HG02759 (cell line): ENCODE results near the gene KLF3.
A peak's percentile ranks its signal among the peaks of the same experiment; 100 is the strongest.

ENCODE experiments used
- ATAC-seq: cut with Tn5 transposase; IDR thresholded peaks from one replicate; pipeline ENCODE4 v1.9.1; 2021; ENCODE audit warnings: mild to moderate bottlenecking, moderate library complexity; ENCODE audit not compliant: unreplicated experiment

The KLF3 gene

DNA sequence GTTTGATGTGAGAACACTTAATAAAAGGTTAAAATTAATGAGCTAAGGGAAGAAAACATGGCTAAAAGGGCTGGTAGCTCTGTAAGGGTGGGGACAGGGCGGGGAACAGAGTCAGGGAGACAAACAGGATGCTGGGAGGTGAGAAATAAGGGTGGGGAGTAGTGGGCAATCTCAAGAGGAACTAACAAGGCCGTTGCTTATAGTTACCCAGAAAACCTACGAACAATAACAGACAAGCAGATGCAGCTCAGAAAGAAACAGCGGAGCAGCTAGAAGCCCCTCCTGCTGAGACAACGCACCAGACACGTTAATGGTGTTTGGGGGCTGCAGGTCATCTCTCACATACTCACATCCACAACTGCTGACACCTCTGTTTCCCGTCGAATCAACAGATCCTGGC lies 9.7 kb upstream of the KLF3 start:
- ATAC-seq = no peak

DNA sequence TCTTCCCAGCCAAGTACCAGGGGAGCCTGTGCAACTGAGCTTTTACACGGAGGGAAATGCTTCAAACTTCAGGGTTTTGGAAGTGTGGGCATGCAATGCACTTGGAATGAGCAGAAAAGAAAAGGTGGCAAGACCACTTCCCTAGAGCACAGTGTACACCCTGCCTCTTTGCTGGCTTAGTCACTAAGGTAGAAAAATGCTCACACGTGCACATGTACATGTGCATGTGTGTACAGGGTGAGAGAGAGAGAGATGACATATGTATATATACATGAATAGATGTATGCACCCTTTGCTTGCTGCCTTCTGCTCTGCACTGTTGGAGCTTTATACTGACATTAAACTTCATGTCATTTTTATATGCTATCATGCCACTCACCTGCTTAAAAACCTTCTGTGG lies 7.9 kb upstream of the KLF3 start:
- no peak for ATAC-seq

DNA sequence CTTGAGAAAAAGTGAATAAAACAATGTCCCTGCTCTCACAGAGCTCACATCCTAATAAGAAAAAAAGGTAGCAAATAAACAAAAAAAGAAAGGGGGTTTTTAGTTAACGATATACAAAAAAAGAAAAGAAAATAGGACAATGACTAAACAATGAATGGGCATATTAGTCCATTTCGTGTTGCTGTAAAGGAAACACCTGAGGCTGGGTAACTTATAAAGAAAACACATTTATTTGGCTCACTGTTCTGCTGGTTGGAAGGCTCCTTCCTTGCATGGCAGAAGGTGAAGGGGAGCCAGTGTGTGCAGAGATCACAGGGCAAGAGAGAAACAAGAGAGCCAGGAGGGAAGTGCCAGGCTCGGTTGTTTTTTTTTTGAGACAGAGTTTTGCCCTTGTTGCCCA lies 4.7 kb upstream of the KLF3 start:
- ATAC-seq = no peak

DNA sequence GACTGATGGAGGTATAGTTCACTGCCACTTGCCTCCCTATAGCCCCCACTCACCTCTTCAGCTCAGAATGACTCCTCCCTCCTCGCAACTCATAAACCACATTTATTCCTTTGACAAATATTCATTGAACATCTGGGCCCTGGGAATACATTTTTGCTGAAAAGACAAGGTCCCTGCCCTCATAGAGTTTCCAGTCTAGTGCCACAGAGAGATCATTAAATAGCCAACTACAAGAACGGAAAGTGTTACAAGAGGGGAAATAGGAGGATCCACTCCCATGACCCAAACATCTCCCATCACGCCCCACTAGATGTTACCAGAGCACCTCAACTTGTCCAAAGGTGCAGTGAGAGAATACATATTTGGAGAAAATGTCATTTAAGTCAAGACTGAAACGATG lies 3.2 kb upstream of the KLF3 start:
- no peak for ATAC-seq

DNA sequence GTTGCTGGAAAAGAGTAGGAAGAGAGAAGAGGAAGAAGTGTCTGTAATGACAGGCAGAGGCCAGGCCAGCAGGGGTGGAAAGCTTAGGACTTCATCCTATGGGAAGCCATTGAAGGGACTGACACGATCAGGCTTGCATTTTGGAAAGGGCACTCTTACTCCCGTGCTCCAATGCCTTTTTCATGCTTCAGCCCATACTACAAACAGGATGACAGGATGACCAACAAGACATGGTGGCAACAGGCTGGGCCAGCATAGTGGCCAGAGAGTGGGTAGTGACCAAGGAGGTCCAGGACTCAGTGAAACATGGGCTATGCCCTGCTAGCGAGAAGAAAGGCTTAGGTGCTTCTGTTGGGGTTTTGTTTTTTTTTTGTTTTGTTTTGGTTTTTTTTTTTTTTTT lies 2.6 kb upstream of the KLF3 start:
- ATAC-seq = no peak

DNA sequence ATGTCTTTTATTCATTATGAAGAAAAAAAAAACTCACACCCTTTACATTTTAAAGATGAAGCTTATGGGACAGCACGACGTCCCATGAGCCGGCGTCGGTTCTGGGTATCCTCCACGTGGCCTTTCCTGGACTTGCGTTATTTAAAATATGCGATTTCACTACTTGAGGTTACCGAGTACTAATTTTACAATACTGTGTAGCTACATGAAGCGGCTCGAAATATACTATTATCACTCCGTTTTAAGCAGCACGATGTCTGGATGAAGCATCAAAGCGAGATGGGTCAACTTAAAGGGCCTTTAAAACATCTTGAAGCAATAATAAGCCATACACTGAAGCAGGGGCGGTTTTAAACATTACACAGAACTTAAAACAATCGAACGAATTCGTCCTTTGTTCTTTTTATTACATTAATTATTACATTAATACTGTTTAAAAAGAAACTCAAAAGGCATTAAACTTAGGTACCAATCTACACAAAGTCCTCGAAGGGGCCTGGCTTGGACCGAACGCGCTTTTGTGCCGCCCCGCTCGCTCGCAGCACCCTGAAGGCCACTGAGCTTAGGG lies 1.4 kb upstream of the KLF3 start:
- no peak for ATAC-seq

DNA sequence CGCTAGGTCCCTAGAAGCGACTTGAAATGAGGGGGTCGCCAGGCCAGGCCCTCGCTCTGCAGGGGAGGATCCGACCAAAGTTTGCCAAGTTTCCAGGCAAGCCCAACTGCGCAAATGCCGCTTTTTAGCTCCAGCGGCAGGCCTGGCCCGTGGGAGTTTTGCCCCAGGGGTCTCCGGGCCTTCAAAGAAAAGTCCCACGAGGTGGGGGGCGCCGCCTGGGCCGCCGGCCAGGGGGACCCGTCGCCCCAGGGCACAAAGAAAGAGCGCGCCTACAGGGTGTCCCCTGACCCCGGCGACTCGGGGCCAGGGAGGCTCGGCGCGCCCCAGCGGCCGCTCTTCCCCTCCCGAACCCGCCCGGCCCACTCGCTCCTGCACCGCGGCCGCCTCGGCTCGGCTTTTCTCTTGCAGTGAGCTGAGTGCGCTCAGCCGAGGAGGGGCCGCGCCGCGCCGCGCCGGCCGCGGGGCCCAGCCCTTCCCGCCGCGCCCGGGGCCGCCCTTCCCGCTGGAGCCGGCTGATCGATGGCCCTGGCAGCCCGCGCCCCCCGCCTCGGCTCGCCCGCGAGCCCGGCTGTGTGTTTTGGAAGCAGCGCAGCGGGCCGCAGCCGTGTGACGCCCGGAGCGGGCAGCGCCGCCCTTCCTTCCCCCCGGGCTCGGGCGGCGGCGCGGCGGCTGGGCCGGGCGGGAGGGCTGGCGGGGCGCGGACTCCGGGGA lies 754 bp upstream of the KLF3 start:
- peak; percentile 64 for ATAC-seq

DNA sequence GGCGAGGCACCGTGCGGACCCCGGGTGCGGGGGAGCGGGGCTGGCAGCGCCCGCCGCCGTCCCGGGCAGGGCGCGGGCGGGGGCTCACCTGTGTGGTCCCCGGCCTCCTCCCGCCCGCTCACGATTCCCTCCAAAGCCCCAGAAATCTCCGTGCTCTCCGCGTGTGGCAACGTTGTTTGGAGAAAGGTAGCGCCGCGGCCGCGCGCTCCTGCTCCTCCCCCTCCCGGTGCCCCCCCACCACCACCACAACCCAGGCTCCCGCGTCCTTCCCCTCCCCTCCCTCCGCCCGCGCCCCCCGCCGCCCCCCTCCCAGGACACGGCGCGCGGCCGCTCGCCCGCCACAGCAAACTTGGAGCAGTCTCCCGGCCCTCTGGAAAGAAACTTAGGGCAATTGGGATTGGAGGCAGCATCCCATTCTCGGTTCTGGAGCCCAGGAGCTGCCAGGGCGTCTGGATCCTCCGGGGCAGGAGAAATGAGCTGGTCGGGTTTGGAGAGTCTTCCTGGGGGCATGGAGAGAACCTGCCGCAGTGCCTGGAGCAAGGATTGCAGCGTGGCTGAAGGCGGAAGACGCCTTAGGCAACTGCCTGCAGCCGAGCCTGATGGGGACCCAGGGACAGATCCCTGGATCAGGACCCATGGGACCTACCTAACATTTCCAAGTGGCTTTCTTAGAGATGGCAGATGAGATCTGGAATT lies 855 bp downstream of the KLF3 start:
- no peak for ATAC-seq

DNA sequence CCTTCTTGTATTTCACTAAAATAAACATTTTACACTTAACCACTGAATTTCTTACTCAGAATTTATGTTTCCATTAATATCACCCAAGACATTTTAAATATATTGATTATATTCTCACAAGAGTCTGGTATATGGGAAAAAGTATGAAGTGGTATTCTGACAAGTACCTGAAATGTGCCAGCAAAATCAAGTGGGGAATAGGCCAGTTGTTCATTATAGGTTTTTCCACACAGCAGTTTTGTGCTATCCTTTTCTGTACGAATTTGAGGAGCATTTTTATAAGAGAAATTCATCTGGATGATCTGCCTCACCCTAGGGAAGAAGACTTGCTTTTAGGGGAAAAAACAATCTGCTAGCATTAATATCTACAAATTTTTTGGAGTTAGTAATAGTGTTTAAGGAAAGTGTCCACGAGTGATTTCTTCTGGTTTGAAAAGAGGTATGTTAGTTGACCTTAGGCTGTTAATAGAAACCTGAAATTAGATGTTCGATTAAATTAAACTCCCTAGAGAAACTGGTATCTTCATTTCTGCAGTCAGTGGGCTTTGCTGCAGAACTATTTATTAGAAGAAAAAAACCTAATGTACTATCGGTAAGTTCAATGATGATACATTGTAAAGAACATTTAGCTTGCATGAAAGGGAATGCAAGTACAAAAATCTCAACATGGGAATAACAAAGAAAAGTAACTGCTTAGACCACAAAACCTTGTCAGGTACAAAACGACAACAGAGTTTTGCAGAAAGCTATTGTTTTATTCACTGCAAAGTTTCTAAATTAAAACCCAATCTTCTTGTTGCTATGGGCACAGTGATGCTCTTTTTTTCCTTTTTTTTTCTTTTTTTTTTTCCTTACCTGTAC lies 1.8 kb downstream of the KLF3 start:
- no peak for ATAC-seq

DNA sequence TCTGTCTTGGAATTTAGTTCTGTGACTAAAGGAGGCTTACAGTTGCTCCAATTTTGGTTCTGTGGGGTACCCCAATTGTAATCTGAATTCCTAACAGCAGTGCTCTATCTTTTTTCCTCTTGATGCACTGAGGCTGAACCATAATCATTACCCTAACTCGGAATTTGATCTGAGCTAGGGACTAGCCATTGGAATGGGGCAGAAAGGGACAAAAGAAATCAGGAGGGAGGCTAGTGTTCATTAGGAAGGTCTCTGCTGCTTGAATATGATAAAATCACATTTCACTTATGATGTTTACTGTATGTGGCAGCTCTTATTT lies 2.7 kb downstream of the KLF3 start:
- no peak for ATAC-seq

DNA sequence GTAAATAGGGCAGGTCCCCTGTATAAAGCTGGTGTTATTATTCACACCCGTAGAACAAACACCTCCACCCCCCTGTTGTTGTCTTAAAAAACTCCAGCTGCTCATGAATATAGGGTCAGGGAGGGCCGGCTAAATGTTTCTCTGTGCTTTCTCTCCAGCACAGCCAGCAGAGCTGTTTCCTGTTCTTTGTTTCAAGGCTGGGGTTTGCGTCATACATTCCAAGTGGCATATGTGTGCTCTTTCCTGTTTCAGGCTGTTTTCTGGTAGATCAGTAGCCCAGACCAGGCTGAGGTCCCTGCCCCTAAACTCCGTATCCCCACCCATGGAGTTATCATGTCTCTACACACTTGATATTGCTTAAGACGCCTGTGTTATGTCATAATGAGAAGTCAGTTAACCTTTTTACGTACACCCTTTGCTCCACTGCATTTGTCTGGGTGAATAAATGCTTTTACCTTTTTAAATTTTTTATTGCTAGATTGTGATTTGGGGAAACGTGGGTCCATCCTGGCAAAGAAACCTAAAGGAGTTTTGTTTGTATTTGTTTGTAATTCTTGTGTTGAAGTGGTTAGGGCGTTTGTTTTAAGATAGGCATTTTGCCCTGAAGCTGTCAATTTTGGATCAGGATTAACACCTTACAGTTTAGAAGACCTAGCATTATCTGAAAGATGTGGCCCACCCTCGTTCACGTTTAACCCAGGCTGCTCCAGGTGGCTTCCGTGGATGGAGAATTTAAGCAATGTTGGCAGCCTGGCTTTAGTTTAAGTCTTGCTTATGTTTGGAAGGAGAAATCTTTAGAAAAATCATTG lies 3.3 kb downstream of the KLF3 start:
- no peak for ATAC-seq

DNA sequence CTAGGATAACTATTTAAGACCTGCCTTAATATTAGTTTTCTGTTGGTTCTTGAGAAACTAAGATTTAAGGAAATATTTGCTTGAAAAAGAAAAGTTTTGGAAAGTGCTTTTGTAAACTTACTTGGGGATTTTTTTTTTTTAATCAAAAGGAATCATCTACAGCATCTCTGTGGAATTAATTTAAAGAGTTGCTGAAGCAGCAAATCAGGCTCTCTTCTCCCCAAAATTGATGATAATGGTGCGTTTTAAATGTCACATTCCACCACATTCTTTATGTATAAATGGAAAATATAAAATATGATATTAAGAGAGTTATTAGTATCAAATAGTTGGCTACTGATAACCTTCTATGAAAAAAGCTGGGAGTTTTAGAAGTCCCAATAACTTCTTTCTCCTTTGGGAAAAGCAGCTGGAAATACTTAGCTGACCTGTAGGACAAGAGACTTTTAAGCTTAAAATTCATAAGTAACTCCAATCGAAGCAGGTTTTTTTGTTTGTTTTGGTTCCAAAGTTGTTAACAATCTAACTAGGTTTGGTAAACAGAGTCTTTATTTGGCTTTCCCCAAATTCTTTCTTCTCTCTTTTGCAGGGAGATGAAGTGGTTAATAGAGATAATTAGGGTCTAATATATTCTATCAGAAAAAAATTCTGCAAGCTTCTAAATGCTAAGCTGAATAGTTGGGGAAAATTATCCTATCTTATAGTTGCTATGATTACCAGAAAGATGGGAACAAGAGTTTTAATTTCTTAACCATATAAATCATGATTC lies 4.4 kb downstream of the KLF3 start:
- no peak for ATAC-seq

DNA sequence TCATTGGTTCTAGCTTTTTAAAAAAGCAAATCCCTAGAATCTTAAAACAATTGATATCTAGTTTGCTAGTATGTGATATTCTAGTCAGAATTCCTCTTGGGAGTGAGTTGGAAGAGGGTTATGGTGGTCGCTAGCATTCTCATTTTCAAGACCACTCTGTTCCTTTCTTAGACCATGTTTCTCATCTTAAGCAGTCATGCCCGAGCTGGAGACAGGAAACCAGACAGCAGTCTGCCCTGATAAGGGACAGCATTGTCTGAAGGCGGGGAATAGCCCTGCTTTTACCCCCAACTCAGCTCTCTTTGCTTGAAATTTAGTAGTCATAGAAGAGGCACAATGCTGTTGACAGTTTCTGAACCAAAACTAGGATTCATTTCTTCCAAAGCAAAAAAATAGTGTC lies 5.2 kb downstream of the KLF3 start:
- no peak for ATAC-seq

DNA sequence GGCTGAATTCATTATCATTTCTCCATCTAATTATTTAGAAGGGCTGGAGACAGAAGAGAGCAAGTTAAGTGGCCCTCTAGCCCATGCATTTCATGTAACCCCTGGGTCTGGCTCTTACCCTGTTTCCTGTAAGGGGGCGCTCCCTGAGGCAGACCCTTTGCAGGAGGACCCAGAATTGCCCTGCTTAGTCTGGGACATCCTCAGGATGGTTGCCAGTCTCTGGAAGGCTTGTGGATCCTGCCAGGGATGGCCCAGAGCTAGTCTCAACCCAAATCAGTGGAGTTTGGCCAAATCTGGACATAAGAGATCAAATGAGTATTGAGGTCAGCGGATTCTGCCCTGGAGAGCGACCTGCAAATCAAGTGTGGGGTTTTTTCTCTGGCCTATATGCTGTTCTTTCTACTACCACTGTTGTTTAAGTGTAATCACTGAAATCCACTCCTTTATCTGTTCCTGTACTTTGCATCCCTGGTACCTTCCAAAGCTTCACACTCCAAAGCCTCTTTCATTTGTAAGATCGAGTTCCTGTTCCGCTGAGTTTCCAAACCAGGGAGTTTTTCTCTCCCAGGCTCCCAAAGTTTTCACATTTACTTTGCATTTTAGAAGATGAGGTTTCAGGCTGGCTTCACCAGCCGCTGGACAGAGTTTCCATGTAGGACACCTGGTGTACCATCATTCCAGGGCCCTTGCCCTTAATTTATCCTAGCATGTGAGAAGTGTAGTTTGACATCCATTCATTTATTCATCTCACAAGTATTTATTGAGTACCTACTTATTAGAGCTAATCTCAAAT lies 6.3 kb downstream of the KLF3 start:
- ATAC-seq = no peak

DNA sequence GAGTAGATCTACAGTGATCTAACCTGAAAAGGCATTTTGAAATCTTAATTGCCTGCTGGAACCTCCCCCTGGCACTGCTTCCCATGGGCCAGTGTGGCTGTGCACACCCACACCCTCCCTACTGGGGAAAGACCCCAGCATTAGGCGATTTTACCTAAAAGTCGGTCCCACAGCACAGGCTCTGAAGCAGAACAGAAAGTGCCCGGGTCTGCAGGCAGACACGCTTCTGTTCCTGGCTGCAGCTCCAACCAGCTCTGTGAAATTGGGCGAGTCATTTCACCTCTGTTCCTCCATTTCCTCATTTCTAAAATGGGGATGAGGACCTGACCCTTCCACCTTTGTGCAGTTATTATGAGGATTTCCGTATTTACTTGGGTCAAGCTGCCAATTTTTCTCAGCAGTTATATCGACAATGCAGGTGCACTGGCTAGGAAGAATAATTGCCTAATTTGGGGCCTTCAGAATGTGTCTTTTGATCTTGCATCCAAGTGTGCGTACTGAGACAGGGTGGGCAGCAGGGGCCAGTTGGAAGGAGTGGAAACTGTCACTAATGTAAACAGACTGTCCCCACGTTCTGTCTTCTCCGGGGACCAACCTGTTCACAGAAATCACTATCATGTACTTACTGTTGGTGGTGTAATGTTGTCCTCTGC lies 7.1 kb downstream of the KLF3 start:
- peak; percentile 49 for ATAC-seq

DNA sequence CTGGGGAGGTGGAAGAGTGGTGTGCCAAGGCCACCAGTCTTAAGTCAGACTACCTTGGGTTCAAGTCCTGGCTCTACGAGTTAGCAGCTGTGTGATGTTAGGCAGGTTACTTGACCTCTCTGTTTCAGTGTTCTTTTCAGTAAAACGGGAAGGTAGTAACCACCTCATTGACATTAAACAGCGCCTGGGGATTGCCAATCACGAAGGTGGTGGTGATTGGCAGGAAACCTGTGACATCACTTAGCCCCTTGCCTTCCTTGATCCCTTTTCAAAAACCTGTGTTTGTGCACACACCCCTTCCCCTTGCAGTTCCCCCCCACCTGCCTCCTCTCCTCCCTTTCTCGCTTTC lies 7.6 kb downstream of the KLF3 start:
- ATAC-seq = no peak

DNA sequence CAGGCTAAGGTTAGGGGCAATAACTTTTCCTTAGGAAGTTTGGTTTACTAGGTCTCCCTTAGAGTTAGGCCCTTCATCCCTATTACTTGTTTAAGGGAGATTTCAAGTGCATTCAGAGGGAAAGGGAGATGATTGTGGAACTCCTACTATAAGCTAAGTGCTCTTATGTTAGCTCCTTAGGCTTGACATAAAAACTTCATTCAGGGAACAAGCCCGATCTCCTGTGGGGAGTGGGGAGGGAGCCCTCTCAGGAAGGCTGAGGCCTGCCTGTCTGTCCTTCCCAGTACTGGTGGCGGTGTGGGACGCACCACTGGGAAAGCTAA lies 8.0 kb downstream of the KLF3 start:
- no peak for ATAC-seq

DNA sequence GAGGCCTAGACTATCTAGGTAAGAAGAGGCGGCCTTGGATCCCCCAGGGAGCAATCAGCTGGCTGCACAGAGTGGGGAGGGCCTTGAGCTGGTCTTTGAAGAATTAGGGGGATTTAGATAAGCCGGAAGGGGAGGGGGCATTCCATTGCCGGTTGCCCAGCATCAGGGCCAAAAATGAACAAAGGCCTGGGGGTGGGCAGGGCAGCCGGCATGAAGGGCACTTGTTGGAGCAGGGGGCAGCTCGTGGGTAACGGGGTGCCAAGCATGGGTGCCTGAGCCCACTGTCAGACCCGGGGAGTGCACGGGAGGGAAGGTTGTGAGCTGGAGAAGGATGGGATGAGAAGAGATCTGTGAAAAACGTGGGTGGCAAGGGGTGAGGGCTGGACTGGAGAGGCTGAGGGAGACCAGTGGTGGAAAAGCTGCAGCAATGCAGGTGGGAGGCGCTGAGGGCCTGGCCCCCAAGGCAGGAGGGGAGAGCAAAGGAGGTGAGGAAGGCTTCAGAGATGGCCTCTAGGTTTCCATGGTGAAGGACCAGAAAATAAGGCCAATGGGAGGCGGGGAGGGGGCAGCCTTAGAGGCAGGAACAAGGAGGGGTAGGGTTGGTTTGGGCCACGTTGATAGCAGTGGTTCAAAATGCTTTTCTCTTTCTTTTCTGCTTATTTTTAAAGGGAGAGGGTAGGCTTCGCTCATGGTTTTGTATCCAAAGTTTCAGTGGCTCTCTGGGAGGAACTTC lies 8.6 kb downstream of the KLF3 start:
- ATAC-seq = no peak
